HG03469 (cell line): ENCODE results near the gene METTL2A.
"Not testable (repeated sequence)": the region's sequence is repeated elsewhere in the genome, so short reads cannot be mapped to it uniquely, and the experiment has no call there.

ENCODE experiments used
- ATAC-seq: cut with Tn5 transposase; IDR thresholded peaks from one replicate; pipeline ENCODE4 v1.9.1; 2021; ENCODE audit warnings: mild to moderate bottlenecking, moderate library complexity, moderate number of reproducible peaks; ENCODE audit not compliant: unreplicated experiment

METTL2A gene, protein sequence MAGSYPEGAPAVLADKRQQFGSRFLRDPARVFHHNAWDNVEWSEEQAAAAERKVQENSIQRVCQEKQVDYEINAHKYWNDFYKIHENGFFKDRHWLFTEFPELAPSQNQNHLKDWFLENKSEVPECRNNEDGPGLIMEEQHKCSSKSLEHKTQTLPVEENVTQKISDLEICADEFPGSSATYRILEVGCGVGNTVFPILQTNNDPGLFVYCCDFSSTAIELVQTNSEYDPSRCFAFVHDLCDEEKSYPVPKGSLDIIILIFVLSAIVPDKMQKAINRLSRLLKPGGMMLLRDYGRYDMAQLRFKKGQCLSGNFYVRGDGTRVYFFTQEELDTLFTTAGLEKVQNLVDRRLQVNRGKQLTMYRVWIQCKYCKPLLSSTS

DNA sequence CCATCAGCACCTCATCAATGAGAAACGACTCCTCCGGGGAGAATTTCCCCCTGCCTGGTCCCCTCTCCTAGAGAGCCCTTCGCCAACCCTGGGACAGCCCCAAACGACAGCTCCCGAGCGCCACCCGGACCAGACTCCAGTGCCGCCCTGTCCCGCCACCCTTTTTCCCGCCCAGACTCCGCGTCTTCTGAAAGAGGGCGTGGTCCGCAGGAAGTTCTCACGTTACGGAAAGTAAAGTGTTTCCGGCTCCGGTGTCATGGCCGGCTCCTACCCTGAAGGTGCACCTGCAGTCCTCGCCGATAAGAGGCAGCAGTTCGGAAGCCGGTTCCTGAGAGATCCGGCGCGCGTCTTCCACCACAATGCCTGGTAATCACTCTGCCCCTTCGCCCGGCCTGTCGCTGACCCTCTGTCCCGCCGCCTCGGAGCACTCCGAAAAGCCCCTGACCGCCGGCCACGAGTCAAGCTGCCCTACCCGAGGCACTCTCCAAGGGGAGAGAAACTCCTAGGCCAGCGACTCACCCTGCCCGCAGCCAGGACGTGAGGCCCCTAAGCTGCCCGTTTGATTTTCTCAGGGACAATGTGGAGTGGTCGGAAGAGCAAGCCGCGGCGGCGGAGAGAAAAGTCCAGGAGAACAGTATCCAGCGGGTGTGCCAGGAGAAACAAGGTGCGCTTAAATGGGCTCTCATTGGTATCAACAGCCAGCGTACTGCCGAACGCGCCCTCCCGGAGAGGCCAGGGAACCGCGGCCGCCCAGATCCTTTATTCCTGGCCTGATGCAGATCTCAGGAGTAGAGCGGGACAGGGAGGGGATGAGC is at the start of gene METTL2A:
METTL2A (plus strand) TSS at position 251 of the 815 bp plus-strand sequence; CDS start at position 257, 6 bp downstream.
- peak; percentile 92 for ATAC-seq

DNA sequence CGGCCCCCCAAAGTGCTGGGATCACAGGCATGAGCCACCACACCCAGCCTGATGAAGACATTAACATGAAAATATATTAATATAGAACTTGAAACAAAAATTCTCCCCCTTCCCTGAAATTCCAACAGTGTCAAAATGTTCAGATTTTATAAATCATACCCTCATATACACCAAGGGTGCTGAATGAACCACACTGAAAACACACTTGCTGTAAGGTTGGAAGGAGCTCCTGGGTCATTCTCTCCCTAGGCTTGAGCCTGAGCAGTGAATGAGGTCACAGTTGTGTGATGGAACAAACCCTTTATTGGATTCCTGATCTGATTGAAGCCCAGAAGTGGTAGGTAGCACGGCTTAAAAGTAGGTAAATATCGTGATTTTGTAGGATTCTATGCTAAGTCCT is 43.4 kb upstream of the METTL2A start, which contains the start of gene EFCAB3:
EFCAB3 (plus strand) TSS at position 301 of the 400 bp plus-strand sequence. CDS start 2,427 bp downstream, outside the sequence.
- no peak for ATAC-seq

DNA sequence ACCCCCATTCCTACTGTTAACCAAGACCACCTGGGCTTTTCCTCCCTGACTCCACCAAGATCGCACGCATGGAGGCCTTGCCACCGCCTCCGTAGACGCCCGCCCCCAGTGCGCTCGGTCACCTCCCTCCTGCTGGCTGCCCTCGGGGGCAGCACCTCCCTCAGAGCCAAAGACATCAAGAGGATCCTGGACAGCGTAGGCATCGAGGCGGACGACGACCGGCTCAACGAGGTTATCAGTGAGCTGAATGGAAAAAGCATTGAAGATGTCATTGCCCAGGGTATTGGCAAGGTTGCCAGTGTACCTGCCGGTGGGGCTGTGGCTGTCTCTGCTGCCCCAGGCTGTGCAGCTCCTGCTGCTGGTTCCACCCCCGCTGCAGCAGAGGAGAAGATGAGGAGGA is 42.1 kb upstream of the METTL2A start:
- ATAC-seq, result no peak

DNA sequence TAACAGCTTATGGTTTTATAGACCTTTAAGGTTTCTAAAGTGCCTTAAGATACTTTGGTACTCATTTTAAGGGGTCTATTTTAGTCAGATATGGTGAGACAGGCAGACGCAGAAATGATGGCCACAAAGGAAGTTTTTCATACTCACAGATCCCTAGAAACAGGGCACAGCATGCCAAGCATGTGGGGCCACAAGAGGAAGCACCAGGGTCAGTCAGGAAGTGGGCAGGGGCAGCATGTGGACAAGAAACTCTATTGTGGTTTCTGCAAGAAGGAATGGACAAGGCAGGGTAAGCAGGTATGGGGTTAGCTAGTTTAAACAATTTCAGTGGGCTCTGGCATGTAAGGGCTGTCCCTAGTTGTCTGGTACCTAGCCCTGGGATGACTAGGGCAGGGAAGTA is 34.8 kb upstream of the METTL2A start:
- ATAC-seq, result no peak

DNA sequence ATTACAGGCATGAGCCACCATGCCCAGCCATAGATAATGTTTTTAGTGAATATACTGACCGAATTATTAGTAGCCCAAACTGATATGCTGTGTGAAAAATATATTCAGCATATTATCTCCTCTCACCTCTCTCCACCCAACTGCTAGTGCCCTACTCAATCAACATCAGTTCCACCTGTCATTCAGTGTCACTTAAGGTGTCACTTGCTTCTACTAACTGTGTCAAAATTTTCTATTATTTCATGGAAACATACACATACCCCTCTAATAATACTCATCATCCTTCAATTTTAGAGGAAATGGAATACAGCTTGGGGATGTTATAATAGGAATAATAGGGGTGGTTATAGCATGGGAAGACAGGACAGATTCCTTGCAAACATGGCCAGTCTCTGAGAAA is 30.8 kb upstream of the METTL2A start:
- ATAC-seq, result no peak

DNA sequence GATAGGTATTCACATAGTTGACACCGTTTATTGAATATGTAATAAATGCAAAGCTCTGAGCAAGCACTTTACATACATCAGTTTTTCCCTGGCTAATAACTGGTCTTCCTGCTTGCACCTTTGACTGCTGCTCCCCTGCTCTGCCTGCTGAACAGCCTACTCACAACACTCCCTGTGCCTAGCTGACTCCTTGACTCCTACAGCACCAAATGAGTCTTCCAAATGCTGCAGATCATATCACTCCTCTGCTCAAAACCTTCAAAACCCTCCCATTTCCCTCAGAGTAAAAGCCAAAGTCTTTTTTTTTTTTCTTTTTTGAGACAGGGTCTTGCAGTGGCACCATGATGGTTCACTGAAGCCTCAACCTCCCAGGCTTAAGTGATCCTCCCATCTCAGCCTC is 24.8 kb upstream of the METTL2A start:
- ATAC-seq, result no peak

DNA sequence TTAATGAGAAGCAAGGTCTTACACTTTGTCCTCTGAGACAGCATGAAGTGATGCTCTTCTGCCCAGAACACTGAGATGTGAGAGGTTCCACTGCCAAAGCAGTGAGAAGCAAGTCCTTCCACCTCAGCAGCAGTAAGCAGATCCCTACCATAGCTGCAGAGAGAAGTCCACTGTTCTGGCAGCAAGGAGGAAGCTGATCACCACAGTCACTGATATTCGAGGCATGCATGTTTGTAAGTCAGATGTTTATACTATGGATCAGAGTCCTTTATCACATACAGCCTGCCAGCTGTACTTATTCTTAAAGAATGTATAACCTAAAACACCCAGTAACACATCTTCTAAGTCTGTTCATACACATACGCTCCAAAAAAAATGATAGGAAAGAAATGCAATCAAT is 18.2 kb upstream of the METTL2A start:
- ATAC-seq, result no peak

DNA sequence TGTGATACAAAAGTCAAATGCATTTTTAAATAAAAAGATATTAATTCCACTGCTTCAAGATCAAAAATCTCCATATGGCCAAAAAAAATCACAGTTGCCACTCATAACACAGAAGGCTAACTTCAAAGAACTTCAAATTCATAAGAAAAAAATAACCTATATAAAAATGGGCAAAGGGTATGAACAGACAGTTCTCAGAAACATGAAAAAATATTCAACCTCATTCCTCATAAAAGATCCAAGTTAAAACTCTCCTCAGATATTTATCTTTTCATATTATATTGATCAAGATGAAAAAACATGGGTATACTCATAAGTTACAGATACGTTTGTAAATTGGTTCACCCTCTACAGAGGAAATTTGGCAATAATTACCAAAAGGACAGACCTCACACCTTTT is 10.6 kb upstream of the METTL2A start:
- ATAC-seq, result not testable (repeated sequence)

DNA sequence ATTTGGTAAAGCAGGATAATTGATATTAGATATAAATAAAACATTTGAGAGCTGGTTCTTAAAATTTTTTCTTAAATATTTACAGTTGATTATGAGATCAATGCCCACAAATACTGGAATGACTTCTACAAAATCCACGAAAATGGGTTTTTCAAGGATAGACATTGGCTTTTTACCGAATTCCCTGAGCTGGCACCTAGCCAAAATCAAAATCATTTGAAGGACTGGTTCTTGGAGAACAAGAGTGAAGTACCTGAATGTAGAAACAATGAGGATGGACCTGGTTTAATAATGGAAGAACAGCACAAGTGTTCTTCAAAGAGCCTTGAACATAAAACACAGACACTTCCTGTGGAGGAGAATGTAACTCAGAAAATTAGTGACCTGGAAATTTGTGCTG is 2.5 kb downstream of the METTL2A start:
- ATAC-seq, result not testable (repeated sequence)

DNA sequence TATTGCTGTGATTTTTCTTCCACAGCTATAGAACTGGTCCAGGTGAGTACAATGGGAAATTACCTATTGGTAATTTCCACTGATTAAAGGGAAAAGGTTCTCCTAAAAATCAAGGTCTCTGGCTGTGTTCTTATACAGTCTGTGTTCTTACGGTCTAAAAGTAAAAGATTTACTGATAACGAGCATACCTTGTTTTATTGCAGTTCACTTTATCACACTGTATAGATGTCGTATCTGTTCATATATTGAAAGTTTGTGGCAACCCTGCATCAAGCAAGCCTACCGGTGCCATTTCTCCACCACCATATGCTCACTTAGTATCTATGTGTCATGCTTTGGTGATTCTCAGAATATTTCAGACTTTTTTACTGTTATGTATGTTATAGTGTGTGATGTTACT is 11.6 kb downstream of the METTL2A start:
- not testable (repeated sequence) for ATAC-seq

DNA sequence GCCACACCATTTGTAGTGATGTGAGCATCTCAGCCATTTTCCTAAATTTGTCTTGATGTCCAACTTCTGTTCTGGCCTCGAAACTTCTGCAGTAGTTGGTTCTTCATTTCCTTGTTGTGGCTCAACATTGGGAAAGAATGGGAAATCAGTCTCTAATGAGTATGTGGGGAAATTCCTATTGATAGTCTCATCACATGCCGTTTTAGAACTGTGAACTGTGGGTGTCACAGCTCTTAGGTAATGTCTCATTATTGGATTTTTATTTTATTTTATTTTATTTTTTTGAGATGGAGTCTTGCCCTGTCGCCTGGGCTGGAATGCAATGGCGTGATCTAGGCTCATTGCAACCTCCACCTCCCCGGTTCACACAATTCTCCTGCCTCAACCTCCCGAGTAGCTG is 17.5 kb downstream of the METTL2A start:
- ATAC-seq, result not testable (repeated sequence)

DNA sequence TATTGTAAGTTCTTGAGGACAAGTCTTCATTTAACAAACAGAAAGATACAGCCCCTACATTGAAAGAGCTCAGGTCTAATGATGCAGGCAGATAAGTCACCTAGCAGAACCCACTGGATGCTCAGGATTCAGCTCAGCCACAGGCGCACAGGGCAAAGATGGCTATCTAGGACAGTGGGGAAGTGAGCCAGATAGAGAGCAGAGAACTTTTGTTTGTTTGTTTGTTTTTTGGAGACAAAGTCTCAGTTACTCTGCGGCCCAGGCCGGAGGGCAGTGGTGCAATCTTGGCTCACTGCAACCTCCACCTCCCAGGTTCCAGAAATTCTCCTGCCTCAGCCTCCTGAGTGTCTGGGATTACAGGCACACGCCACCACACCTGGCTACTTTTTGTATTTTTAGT is 20.4 kb downstream of the METTL2A start:
- no peak for ATAC-seq

DNA sequence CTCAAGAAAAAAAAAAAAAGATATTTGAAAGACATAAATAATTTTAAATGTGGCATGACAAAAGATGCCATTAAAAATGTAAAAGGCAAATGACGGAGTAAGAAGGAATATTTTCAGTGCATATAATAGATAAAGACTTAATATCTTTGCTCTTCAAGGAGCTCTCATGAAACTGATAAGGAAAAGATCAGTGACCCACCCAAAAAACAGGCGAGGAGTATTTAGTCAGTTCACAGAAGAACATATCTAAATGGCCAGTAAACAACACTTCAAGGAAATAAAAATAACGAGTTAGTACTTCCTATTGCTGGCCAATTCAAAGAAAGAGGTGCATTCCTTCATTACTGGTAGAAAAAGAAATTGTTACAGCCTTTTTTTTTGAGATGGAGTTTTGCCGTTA is 22.1 kb downstream of the METTL2A start:
- not testable (repeated sequence) for ATAC-seq

DNA sequence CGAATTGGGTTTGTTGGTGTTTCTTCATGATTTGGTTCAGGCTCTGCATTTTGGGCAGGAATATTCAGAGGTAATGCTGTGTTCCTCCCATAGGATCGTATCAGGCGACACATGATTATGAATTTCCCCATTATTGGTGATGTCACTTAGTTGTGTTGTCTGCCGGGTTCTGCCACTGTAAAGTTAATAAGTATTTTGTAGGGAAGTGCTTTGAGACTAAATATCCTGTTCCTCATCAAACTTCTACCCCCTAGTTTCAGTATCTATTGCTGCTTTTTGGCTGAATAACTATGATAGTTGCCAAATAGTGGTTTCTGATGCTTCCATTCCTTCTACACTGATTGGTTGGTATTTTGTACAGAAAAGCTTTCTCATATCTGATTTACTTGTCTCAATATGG is 28.5 kb downstream of the METTL2A start:
- not testable (repeated sequence) for ATAC-seq

DNA sequence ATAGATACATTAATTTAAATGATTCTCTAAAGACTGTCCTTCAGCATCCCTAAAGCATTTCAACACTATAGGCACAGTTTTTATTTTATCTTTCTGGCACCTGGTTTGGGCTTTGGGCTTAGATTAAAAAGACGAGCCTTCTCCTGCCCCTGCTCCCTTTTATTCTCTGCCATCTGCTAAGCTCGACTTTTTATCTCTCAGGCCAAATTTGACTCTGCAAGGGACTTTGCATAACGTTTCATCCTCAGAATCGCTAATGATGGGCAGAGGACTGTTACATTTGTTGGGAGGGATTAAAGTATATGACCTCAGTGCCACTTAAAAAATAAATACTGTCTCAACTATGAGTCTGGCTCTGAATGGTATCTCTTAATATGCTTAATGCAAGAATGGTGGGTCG is 29.3 kb downstream of the METTL2A start:
- not testable (repeated sequence) for ATAC-seq

DNA sequence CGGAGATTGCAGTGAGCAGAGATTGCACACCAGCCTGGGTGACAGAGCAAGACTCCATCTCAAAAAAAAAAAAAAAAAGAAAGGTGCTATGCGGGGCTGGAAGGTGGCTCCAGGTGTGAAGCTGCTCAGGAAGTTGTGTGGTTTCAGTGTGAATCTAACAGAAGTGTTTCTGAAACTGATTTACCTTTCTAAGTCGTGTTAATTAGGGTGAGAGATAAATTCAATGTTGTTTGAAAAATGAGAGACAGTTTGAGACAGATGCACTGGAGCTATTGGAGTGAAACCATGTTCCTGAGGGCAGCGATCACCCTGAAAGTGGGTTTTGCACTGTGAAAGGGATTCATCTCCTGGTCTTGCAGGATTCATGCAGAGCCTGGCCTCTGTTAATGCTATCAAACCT is 30.0 kb downstream of the METTL2A start:
- ATAC-seq, result peak; percentile 19

DNA sequence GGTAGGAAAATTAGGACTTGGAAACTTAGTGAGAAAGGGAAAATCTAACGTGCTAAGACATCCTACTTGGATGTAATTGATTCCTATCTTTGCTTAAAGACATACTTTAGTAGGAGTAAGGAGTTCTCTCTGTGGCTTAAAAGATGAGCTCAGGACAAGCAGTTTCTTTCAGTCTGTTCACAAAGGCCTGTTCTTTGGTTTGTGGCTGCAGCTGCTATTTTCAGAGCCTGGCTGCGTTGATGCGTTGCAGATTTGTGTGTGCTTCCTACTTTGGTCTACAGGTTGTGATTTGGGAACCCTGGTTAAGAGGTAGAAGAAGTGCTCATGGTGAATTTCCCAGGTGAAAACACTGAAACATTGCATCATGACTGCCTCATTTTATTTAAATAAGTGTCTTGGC is 30.4 kb downstream of the METTL2A start:
- peak; percentile 55 for ATAC-seq

DNA sequence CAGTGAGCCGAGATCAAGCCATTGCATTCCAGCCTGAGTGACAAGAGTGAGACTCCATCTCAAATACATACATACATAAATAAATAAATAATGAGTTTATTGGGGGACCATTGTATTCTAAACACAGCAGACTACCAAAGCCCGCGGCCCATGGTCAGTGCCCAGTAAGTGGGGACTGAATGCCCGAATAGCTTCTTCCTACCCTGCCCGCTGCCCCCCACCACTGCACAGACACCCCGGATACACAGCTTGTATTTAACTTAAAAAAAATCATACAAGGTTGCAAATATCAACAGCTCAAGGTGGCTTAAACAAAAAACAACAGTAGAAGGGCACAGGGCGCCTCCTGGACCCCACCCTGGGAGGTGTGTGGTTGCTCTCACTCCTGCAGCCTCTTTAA is 32.3 kb downstream of the METTL2A start:
- no peak for ATAC-seq

DNA sequence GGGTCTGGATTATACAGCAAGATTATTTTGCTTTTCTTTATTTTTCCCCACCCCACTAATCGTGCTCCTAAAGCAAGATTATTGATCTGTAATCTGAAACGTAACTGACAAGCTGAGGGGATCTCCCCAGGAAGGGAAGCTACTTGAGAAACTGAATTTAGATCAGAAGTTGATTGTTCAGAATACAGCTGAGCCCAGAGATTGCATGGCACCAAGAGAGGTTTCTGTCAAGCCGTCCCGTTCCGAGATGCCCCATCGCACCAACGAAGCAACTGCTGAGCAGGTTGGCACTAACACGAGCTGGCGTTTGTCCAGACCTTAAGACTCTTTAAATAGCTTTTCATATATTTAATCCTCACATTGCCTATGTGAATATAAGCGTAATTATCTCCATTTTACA is 34.8 kb downstream of the METTL2A start:
- not testable (repeated sequence) for ATAC-seq

DNA sequence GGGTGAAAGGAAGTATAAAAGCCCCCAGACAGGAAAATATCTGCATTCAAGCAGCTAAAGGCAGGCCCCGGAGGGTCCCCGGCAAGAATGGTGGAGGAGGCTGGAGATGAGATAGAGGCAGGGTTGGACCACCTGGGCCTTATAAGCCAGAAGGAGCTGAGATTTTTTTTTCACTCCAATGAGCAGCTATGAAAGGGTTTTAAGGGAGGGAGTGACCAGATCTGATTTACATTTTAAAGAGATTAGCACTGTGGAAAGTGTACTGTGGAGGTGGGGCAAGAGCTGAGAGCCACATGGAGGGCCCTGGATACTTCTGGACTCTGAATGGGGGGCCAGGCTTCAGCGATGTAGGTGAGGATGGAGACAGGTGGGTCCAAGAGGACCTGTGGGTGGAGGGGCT is 40.7 kb downstream of the METTL2A start:
- ATAC-seq, result not testable (repeated sequence)

DNA sequence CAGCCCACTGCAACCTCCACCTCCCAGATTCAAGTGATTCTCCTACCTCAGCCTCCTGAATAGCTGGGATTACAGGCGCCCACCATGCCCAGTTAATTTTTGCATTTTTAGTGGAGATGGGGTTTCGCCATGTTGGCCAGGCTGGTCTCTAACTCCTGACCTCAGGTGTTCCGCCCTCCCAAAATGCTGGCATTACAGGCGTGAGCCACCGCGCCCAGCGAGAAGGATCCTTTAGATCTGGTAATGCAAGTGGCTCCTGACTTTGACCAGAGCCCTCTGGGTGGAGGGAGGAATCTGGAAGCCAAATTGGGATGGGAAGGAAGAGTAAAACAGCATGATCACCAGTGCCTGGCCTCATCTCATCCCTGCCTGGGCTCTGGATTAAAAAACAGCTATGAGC is 41.6 kb downstream of the METTL2A start:
- ATAC-seq, result not testable (repeated sequence)
